ENCODE measurements around the gene TXNRD1.

GRCh38 chr12:104175726-104176247 is 39.8 kb upstream of the TXNRD1 start:
- TF ChIP-seq CTCF (IDR thresholded peaks at IDR 0.05) (no peak), ZFX (IDR thresholded peaks at IDR 0.05; ENCODE audit: borderline replicate concordance) (no peak)
